Common myeloid progenitor, CD34-positive (primary cell): ENCODE measurements around the gene CENPV.

Source experiments
- CTCF ChIA-PET: fragments of 350-600 bp; sonication (Branson Sonifier 250); formaldehyde crosslinking; loops from one replicate; lab custom pipeline; 2021; ENCODE audit warnings: antibody characterized with exemption; lab: Charles Lee
- POLR2A ChIA-PET: fragments of 350-600 bp; sonication (Branson Sonifier 250); formaldehyde crosslinking; loops from one replicate; lab custom pipeline; 2021; ENCODE audit warnings: antibody characterized with exemption; lab: Charles Lee
- DNase-seq, 3 donors: peaks; one replicate each; pipeline versions ENCODE4 v3.0.0 to v3.0.0-alpha.2; 2013
- H3K27ac ChIP-seq, 2 experiments: 1 replicate in 1 of 2; 2 replicates in 1 of 2; pipeline ENCODE4 v1.7.0; 2013; ENCODE audit warnings: inconsistent platforms in 2 of 2, low read length in 2 of 2, mild to moderate bottlenecking in 2 of 2, low read depth in 1 of 2, moderate library complexity in 1 of 2; ENCODE audit not compliant: severe bottlenecking in 2 of 2, insufficient read depth in 1 of 2, poor library complexity in 1 of 2
- H3K27me3 ChIP-seq, 5 experiments: replicated peaks in 2 of 5; 1 replicate in 3 of 5; 2 replicates in 2 of 5; pipeline versions ENCODE4 v1.6.1 to v1.7.0; 2013; ENCODE audit warnings: low read length in 4 of 5, mild to moderate bottlenecking in 2 of 5, moderate library complexity in 2 of 5, inconsistent platforms in 1 of 5; ENCODE audit not compliant: insufficient read depth in 5 of 5, control insufficient read depth in 4 of 5
- H3K36me3 ChIP-seq, 4 experiments: 1 replicate in 2 of 4; 2 replicates in 2 of 4; pipeline versions ENCODE4 v1.6.1 to v1.7.0; 2013; ENCODE audit warnings: low read length in 3 of 4, control low read depth in 1 of 4, mild to moderate bottlenecking in 1 of 4; ENCODE audit not compliant: control insufficient read depth in 4 of 4, insufficient read depth in 4 of 4
- H3K4me1 ChIP-seq, 4 experiments: 1 replicate in 3 of 4; 2 replicates in 1 of 4; pipeline versions ENCODE4 v1.6.1 to v1.7.1; 2013; ENCODE audit warnings: low read length in 3 of 4, mild to moderate bottlenecking in 3 of 4, control low read depth in 1 of 4, inconsistent platforms in 1 of 4, moderate library complexity in 1 of 4; ENCODE audit not compliant: control insufficient read depth in 4 of 4, insufficient read depth in 4 of 4; ENCODE audit errors: control extremely low read depth in 1 of 4
- H3K4me3 ChIP-seq, 7 experiments: 1 replicate in 4 of 7; 2 replicates in 3 of 7; pipeline versions ENCODE4 v1.5.1 to v1.7.0; 2013; ENCODE audit warnings: mild to moderate bottlenecking in 7 of 7, low read length in 6 of 7, moderate library complexity in 6 of 7, inconsistent platforms in 2 of 7, low read depth in 2 of 7, control low read depth in 1 of 7; ENCODE audit not compliant: insufficient read depth in 4 of 7, control insufficient read depth in 1 of 7; ENCODE audit errors: extremely low read depth in 1 of 7
- H3K9me3 ChIP-seq, 5 experiments: 1 replicate in 4 of 5; 2 replicates in 1 of 5; pipeline versions ENCODE4 v1.6.1 to v1.7.1; 2013; ENCODE audit warnings: low read length in 4 of 5, mild to moderate bottlenecking in 2 of 5, inconsistent platforms in 1 of 5, low read depth in 1 of 5, moderate library complexity in 1 of 5; ENCODE audit not compliant: control insufficient read depth in 4 of 5, insufficient read depth in 2 of 5; ENCODE audit errors: control extremely low read depth in 1 of 5
- WGBS: methylation state at CpG from one replicate; pipeline ENCODE4 v1.1.5; 2013; ENCODE audit not compliant: insufficient coverage; 5-methylcytosine and 5-hydroxymethylcytosine counted together

Gene CENPV

DNA sequence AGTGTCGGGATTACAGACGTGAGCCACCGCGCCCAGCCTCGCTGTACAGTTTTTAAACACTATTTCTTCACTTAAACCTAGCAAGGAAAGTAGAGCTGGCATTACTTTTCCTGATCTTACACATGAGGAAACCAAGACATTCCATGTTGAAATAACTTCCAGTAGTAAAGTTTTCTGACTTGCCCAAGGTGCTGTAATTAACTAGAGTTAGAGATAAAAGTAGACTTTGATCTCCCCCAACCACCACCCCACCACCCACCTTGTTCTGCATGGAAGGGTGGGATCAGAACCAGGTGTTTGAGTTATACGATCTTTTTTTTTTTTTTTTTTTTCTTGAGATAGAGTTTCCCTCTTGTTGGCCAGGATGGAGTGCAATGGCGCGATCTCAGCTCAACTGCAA lies 47.1 kb downstream of the CENPV start:
- peaks cover 0 to 23% (median 10%) of the 10 kb centered on the region in 4 experiments for H3K36me3 ChIP-seq
- ChIA-PET CTCF (interaction anchor here (1.0 to 3.9 kb wide), 7 partner anchors 9 to 216 kb away, joined by 3 to 12 read pairs (median 4); no protein-coding TSS in a partner anchor), POLR2A (no interaction called here)
- H3K9me3 ChIP-seq: no peaks in the 10 kb centered on the region
- 82% methylated on average over 6 of the region's 8 CpGs for WGBS
- no peak overlapping the region for H3K4me3 ChIP-seq
- no peaks in the 10 kb centered on the region for H3K27me3 ChIP-seq
- DNase-seq: no peak
- no peak overlapping the region for H3K27ac ChIP-seq
- H3K4me1 ChIP-seq: no peaks in the 10 kb centered on the region

DNA sequence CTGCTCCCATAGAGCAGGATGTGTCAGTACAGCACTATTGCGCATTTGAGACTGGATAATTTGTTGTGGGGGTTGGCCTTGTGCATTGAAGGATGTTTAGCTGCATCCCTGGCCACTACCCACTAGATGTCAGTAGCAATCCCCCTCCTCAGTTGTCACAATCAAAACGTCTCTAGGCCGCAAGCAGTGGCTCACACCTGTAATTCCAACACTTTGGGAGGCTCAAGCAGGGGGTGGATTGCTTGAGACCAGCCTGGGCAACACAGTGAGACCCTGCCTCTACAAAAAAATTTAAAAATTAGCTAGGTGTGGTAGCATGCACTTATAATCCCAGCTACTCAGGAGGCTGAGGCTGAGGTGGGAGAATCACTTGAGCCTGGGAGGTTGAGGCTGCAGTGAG lies 48.4 kb downstream of the CENPV start:
- POLR2A ChIA-PET: no interaction called here
- H3K9me3 ChIP-seq: no peaks in the 10 kb centered on the region
- no peaks in the 10 kb centered on the region for H3K4me1 ChIP-seq
- DNase-seq: peak; percentile 30 to 52 (median 51)
- no CpG with 5 or more reads among the region's 3 CpGs for WGBS
- CTCF ChIA-PET: interaction anchor here (0.8 to 3.9 kb wide), 15 partner anchors 7 to 283 kb away, joined by 3 to 25 read pairs (median 4); no protein-coding TSS in a partner anchor
- peaks cover 0 to 25% (median 12%) of the 10 kb centered on the region in 4 experiments for H3K36me3 ChIP-seq
- no peak overlapping the region for H3K27ac ChIP-seq
- H3K4me3 ChIP-seq: no peak overlapping the region
- H3K27me3 ChIP-seq: no peaks in the 10 kb centered on the region

DNA sequence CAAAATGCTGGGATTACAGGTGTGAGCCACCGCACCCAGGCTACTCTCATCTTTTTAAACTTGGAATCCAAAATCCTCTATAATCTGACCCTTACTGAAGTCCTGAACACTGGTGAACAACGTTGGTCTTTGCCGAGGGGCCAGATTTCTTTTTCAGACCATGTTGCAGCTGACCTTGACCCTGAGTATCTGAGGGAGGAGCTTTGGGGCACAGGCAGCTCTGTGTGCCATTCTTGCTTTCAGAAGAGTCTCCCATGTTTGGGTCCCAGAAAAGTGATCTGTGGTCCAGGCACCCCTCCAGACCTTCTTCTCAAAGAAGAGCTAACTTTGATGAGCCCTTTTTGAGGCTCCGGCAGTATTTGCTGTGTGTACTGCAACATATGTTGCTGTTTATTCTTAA lies 50.4 kb downstream of the CENPV start:
- H3K4me1 ChIP-seq: no peaks in the 10 kb centered on the region
- ChIA-PET POLR2A (no interaction called here), CTCF (interaction anchor here (1.0 to 3.9 kb wide), 4 partner anchors 9 to 112 kb away, joined by 6 to 25 read pairs (median 13); partner anchors contain the start of gene TRPV2)
- DNase-seq: no peak
- no peaks in the 10 kb centered on the region for H3K9me3 ChIP-seq
- H3K27me3 ChIP-seq: no peaks in the 10 kb centered on the region
- WGBS: 98% methylated on average over 4 of the region's 4 CpGs
- no peak overlapping the region for H3K4me3 ChIP-seq
- H3K36me3 ChIP-seq: peaks cover 0 to 23% (median 13%) of the 10 kb centered on the region in 4 experiments
- H3K27ac ChIP-seq: no peak overlapping the region

- H3K9me3 ChIP-seq: no peaks in the 10 kb centered on the region
- H3K27ac ChIP-seq: no peak overlapping the region
- ChIA-PET POLR2A (no interaction called here), CTCF (interaction anchor here (1.0 to 3.9 kb wide), 4 partner anchors 8 to 113 kb away, joined by 6 to 25 read pairs (median 13); partner anchors contain the start of gene TRPV2)
- H3K27me3 ChIP-seq: no peaks in the 10 kb centered on the region
- DNase-seq: no peak
- 98% methylated on average over 8 of the region's 13 CpGs for WGBS
- peaks cover 0 to 24% (median 13%) of the 10 kb centered on the region in 4 experiments for H3K36me3 ChIP-seq
- no peak overlapping the region for H3K4me3 ChIP-seq
- no peaks in the 10 kb centered on the region for H3K4me1 ChIP-seq
Observed at GRCh38 chr17:16301963-16302855, 51.1 kb downstream of the CENPV start.

- Histone ChIP-seq H3K4me3 (no peak overlapping the region), H3K36me3 (peaks cover 0 to 18% (median 12%) of the 10 kb centered on the region in 4 experiments), H3K27me3 (no peaks in the 10 kb centered on the region), H3K4me1 (no peaks in the 10 kb centered on the region), H3K9me3 (no peaks in the 10 kb centered on the region), H3K27ac (no peak overlapping the region)
- ChIA-PET CTCF (no interaction called here), POLR2A (no interaction called here)
- 100% methylated on average over 3 of the region's 3 CpGs for WGBS
- no peak for DNase-seq
Observed at GRCh38 chr17:16300554-16300953, 52.7 kb downstream of the CENPV start.

DNA sequence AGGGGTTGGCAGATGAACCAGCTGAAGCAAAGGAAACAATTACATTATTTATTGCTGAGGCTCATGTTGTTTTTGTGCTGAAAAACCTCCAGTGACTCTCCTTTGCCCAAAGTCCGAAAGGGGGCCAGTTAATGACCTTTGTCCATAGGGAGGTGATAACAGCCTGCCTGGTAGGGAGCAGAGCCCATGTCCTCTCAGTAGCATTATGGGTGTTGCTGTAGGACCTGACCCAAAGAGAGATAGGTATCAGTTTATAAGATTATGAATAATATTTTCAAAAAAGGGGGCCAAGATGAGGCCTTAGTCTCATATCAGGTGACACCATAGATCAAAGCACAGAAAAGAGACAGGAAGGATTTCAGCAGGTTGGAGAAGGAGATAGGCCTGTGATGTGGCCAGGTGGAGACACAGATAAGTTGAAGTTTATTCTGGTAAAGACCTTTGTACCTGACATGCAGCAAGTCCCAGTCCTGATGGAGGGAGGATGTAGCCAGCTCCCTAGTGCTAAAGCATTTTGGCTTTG lies 55.1 kb downstream of the CENPV start:
- Histone ChIP-seq H3K9me3 (no peaks in the 10 kb centered on the region), H3K4me3 (no peak overlapping the region), H3K4me1 (no peaks in the 10 kb centered on the region), H3K27me3 (no peaks in the 10 kb centered on the region), H3K36me3 (peaks cover 0 to 21% (median 12%) of the 10 kb centered on the region in 4 experiments), H3K27ac (no peak overlapping the region)
- ChIA-PET CTCF (interaction anchor here (0.9 to 1.3 kb wide), 2 partner anchors 7 to 17 kb away, joined by 3 read pairs; no protein-coding TSS in a partner anchor), POLR2A (no interaction called here)
- 89% methylated on average over 1 of the region's 1 CpG for WGBS
- DNase-seq: peak in 2 of 3 donors; percentile 11 to 39
